GM23338 (cell line): ENCODE data around the gene SV2A. TPM values are rescaled to one million over a fixed set of nuclear protein-coding genes. Genes with fewer than 3 reads are reported as not detected.

ENCODE experiments used
- ATAC-seq: fragments of 200-7000 bp; cut with Tn5 transposase; 3 replicates; pipeline ENCODE4 v1.9.1; 2020
- DNase-seq: peaks from one replicate; pipeline ENCODE4 v3.0.0-alpha.2; 2015; ENCODE audit warnings: low spot score
- H2AFZ ChIP-seq: fragments of 200-600 bp; sonication (generic); 2 replicates; pipeline ENCODE4 v1.8.0; 2016; ENCODE audit warnings: antibody characterized with exemption, mild to moderate bottlenecking, moderate library complexity
- H3F3A ChIP-seq: fragments of 200-600 bp; sonication (generic); replicated peaks from 2 replicates; pipeline ENCODE4 v1.8.0; 2017; ENCODE audit warnings: antibody characterized with exemption, mixed run types, low read depth
- H3K27ac ChIP-seq: fragments of 200-600 bp; sonication (generic); 2 replicates; pipeline ENCODE4 v1.6.1; 2016; ENCODE audit warnings: low read depth
- H3K27me3 ChIP-seq: fragments of 200-600 bp; sonication (generic); 2 replicates; pipeline ENCODE4 v1.8.0; 2016; ENCODE audit warnings: mild to moderate bottlenecking, mixed run types, moderate library complexity; ENCODE audit not compliant: insufficient read depth
- H3K36me3 ChIP-seq: fragments of 200-600 bp; sonication (generic); 2 replicates; pipeline ENCODE4 v1.8.0; 2016; ENCODE audit warnings: mild to moderate bottlenecking; ENCODE audit not compliant: insufficient read depth
- H3K4me1 ChIP-seq: fragments of 200-600 bp; sonication (generic); 2 replicates; pipeline ENCODE4 v1.8.0; 2016; ENCODE audit warnings: mild to moderate bottlenecking, moderate library complexity; ENCODE audit not compliant: insufficient read depth
- H3K4me2 ChIP-seq: fragments of 200-600 bp; sonication (generic); 2 replicates; pipeline ENCODE4 v1.7.1; 2017; ENCODE audit warnings: mixed run types
- H3K4me3 ChIP-seq: fragments of 200-600 bp; sonication (generic); 2 replicates; pipeline ENCODE4 v1.6.1; 2016; ENCODE audit warnings: mixed run types
- H3K79me2 ChIP-seq: fragments of 200-600 bp; sonication (generic); replicated peaks from 2 replicates; pipeline ENCODE4 v1.8.0; 2017; ENCODE audit warnings: mild to moderate bottlenecking; ENCODE audit not compliant: insufficient read depth
- H3K9me2 ChIP-seq: fragments of 200-600 bp; sonication (generic); 2 replicates; pipeline ENCODE4 v1.8.0; 2017; ENCODE audit not compliant: insufficient read depth
- H4K20me1 ChIP-seq: fragments of 200-600 bp; sonication (generic); replicated peaks from 2 replicates; pipeline ENCODE4 v1.8.0; 2017; ENCODE audit warnings: mild to moderate bottlenecking; ENCODE audit not compliant: insufficient read depth
- H3K27ac Mint-ChIP-seq: 2 replicates; pipeline ENCODE4 v1.8.0; 2020; ENCODE audit warnings: inconsistent platforms, mild to moderate bottlenecking, moderate library complexity, mixed read lengths
- H3K27me3 Mint-ChIP-seq: 3 replicates; pipeline ENCODE4 v1.8.0; 2022; ENCODE audit warnings: low read depth, mild to moderate bottlenecking, moderate library complexity, mixed read lengths, inconsistent platforms; ENCODE audit not compliant: insufficient read depth, poor library complexity
- H3K36me3 Mint-ChIP-seq: 3 replicates; pipeline ENCODE4 v1.8.0; 2021; ENCODE audit warnings: low read depth, mild to moderate bottlenecking, inconsistent platforms, moderate library complexity, mixed read lengths
- H3K4me1 Mint-ChIP-seq: 3 replicates; pipeline ENCODE4 v1.8.0; 2020; ENCODE audit warnings: mild to moderate bottlenecking, inconsistent platforms, mixed read lengths
- H3K4me3 Mint-ChIP-seq: 3 replicates; pipeline ENCODE4 v1.8.0; 2021; ENCODE audit warnings: moderate library complexity, mild to moderate bottlenecking, inconsistent platforms, mixed read lengths
- H3K9me3 Mint-ChIP-seq: 3 replicates; pipeline ENCODE4 v1.8.0; 2020; ENCODE audit warnings: moderate library complexity, mild to moderate bottlenecking, inconsistent platforms, mixed read lengths
- CREB1 ChIP-seq: fragments of 250-450 bp; sonication (Bioruptor Pico); IDR thresholded peaks from 2 replicates; pipeline ENCODE4 v1.5.0; 2020; ENCODE audit warnings: low read depth, mild to moderate bottlenecking, moderate library complexity
- ETS1 ChIP-seq: IDR thresholded peaks from 2 replicates; pipeline ENCODE4 v1.6.1; 2016; ENCODE audit warnings: antibody characterized with exemption
- EZH2 ChIP-seq: fragments of 200-600 bp; sonication (generic); IDR thresholded peaks from one replicate; pipeline ENCODE4 v1.8.0; 2017; ENCODE audit warnings: antibody characterized with exemption, mild to moderate bottlenecking, low read depth; ENCODE audit not compliant: unreplicated experiment
- EZH2phosphoT487 ChIP-seq: fragments of 200-600 bp; sonication (generic); IDR thresholded peaks from one replicate; pipeline ENCODE4 v1.8.1; 2018; ENCODE audit warnings: antibody characterized with exemption; ENCODE audit not compliant: unreplicated experiment
- JUNB ChIP-seq: IDR thresholded peaks from one replicate; pipeline ENCODE4 v1.6.1; 2016; ENCODE audit warnings: antibody characterized with exemption; ENCODE audit not compliant: unreplicated experiment
- ZNF462 ChIP-seq: fragments of 250-450 bp; sonication (Bioruptor Pico); IDR thresholded peaks from 2 replicates; pipeline ENCODE4 v1.5.0; 2020; ENCODE audit warnings: mild to moderate bottlenecking, moderate library complexity
- polyA plus RNA-seq: library from polyadenylated mRNA; unstranded; fragments of >200 nt; fragmentation: Nextera tagmentation; extraction: Ambion mirVana; gene quantifications from 2 replicates; pipeline ENCODE4 v1.2.1, GENCODE V29; 2016
- total RNA-seq: library from RNA; depleted of rRNA; stranded (reverse); fragments of >200 nt; shearing (Covaris generic); gene quantifications from 2 replicates; pipeline ENCODE4 v1.2.3, GENCODE V29; 2014

SV2A gene
- total and polyA plus RNA-seq, 2 experiments from 2014 or later, result 17.8 to 41.7 TPM

GRCh38 chr1:149915429-149916192, 2.0 kb downstream of the SV2A start (continued):
- no peak for TF ChIP-seq ZNF462
- no peak for TF ChIP-seq ETS1
- no peak for TF ChIP-seq CREB1 (CRISPR knock-in tag)
- TF ChIP-seq EZH2, result no peak

- Histone ChIP-seq H3K27me3 (no peaks in the 10 kb centered on the region), H3K4me3 (no peak overlapping the region), H3K9me2 (no peaks in the 10 kb centered on the region), H3F3A (0 out of 2 replicates have a peak, but pooled peaks cover 3% of the 10 kb centered on the region), H3K27ac (no peak overlapping the region), H3K4me1 (peaks cover 20% of the 10 kb centered on the region), H4K20me1 (peaks cover 3% of the 10 kb centered on the region; the same call in 1 of the 2 replicates), H3K79me2 (peaks cover 16% of the 10 kb centered on the region), H3K36me3 (no peaks in the 10 kb centered on the region; the same call in 1 of the 2 replicates), H2AFZ (no peak overlapping the region), H3K4me2 (no peak overlapping the region)
- DNase-seq (no peak), ATAC-seq (no peak)
- Mint-ChIP-seq H3K4me1 (peaks cover 31% of the 10 kb centered on the region), H3K27me3 (peaks cover 15% of the 10 kb centered on the region), H3K4me3 (no peak overlapping the region; the same call in 2 of the 3 replicates), H3K9me3 (no peaks in the 10 kb centered on the region), H3K36me3 (peaks cover 28% of the 10 kb centered on the region), H3K27ac (no peak overlapping the region)
- TF ChIP-seq ZNF462 (no peak), JUNB (no peak), EZH2phosphoT487 (no peak)
Observed at GRCh38 chr1:149914545-149914944, 3.1 kb downstream of the SV2A start.
